Measurements from ENCODE around the gene MYEF2. TPM values are rescaled to one million over a fixed set of nuclear protein-coding genes. Genes with fewer than 3 reads are reported as not detected.

The MYEF2 gene
- total and polyA plus RNA-seq, 2 experiments from 2014 or later: 62.0 to 79.7 TPM

GRCh38 chr15:48147358-48147757 is 30.7 kb downstream of the MYEF2 start (continued):
- no peak for TF ChIP-seq CTCF (conservative IDR thresholded peaks at IDR 0.05; ENCODE audit: low read depth in 2 of 2)

GRCh38 chr15:48145923-48146322 is 32.2 kb downstream of the MYEF2 start:
- DNase-seq (ENCODE audit: low spot score) (no peak), ATAC-seq (no peak)
- no peak overlapping the region for H2AFZ ChIP-seq
- no peaks in the 10 kb centered on the region for H3K9me2 ChIP-seq (ENCODE audit: insufficient read depth)
- H4K20me1 ChIP-seq (replicated peaks; ENCODE audit: insufficient read depth): no peaks in the 10 kb centered on the region
- no peaks in the 10 kb centered on the region for H3K9me3 Mint-ChIP-seq
- peaks cover 27% of the 10 kb centered on the region; the same call in 2 of the 3 replicates for H3K36me3 Mint-ChIP-seq (ENCODE audit: low read depth)
- peaks cover 13% of the 10 kb centered on the region for H3K4me1 Mint-ChIP-seq
- no peak overlapping the region for H3K4me3 ChIP-seq
- no peaks in the 10 kb centered on the region for H3K27me3 ChIP-seq (ENCODE audit: insufficient read depth)
- no peak overlapping the region for H3K27ac Mint-ChIP-seq
- no peaks in the 10 kb centered on the region for H3F3A ChIP-seq (replicated peaks; ENCODE audit: low read depth)
- no peak overlapping the region for H3K27ac ChIP-seq (ENCODE audit: low read depth)
- peaks cover 9% of the 10 kb centered on the region; the same call in 1 of the 2 replicates for H3K36me3 ChIP-seq (ENCODE audit: insufficient read depth)
- no peak overlapping the region for H3K4me3 Mint-ChIP-seq
- peaks cover 14% of the 10 kb centered on the region for H3K4me1 ChIP-seq (ENCODE audit: insufficient read depth)
- no peaks in the 10 kb centered on the region for H3K79me2 ChIP-seq (replicated peaks; ENCODE audit: insufficient read depth)
- no peak for TF ChIP-seq CREB1 (CRISPR knock-in tag; IDR thresholded peaks at IDR 0.05; ENCODE audit: low read depth)
- TF ChIP-seq CTCF (conservative IDR thresholded peaks at IDR 0.05; ENCODE audit: low read depth in 2 of 2): no peak
- no peak for TF ChIP-seq JUNB (IDR thresholded peaks at IDR 0.05; ENCODE audit: unreplicated experiment)
- no peak overlapping the region for H3K4me2 ChIP-seq
- no peaks in the 10 kb centered on the region for H3K27me3 Mint-ChIP-seq (ENCODE audit: insufficient read depth, low read depth, poor library complexity)

GRCh38 chr15:48144889-48145288 is 33.2 kb downstream of the MYEF2 start:
- Histone ChIP-seq H3K27me3 (ENCODE audit: insufficient read depth) (no peaks in the 10 kb centered on the region), H3K4me1 (ENCODE audit: insufficient read depth) (peaks cover 4% of the 10 kb centered on the region; the same call in 1 of the 2 replicates), H3K79me2 (replicated peaks; ENCODE audit: insufficient read depth) (no peaks in the 10 kb centered on the region), H2AFZ (no peak overlapping the region), H3K4me2 (no peak overlapping the region), H3K36me3 (ENCODE audit: insufficient read depth) (peaks cover 9% of the 10 kb centered on the region; the same call in 1 of the 2 replicates), H3K27ac (ENCODE audit: low read depth) (no peak overlapping the region), H4K20me1 (replicated peaks; ENCODE audit: insufficient read depth) (no peaks in the 10 kb centered on the region), H3K9me2 (ENCODE audit: insufficient read depth) (no peaks in the 10 kb centered on the region), H3F3A (replicated peaks; ENCODE audit: low read depth) (no peaks in the 10 kb centered on the region), H3K4me3 (no peak overlapping the region)
- H3K4me1 Mint-ChIP-seq: peaks cover 7% of the 10 kb centered on the region
- no peaks in the 10 kb centered on the region for H3K27me3 Mint-ChIP-seq (ENCODE audit: insufficient read depth, low read depth, poor library complexity)
- H3K36me3 Mint-ChIP-seq (ENCODE audit: low read depth): peaks cover 27% of the 10 kb centered on the region; the same call in 2 of the 3 replicates
- ATAC-seq (no peak), DNase-seq (ENCODE audit: low spot score) (no peak)
- H3K27ac Mint-ChIP-seq: peak overlapping the region; percentile 64
- no peak overlapping the region for H3K4me3 Mint-ChIP-seq
- no peaks in the 10 kb centered on the region for H3K9me3 Mint-ChIP-seq
- no peak for TF ChIP-seq POLR2AphosphoS5 (IDR thresholded peaks at IDR 0.05; ENCODE audit: low read depth)
- TF ChIP-seq EZH2 (IDR thresholded peaks at IDR 0.05; ENCODE audit: low read depth, unreplicated experiment): no peak
- TF ChIP-seq ZNF462 (CRISPR knock-in tag; IDR thresholded peaks at IDR 0.05): no peak
- TF ChIP-seq JUNB (IDR thresholded peaks at IDR 0.05; ENCODE audit: unreplicated experiment): no peak
- no peak for TF ChIP-seq EZH2phosphoT487 (IDR thresholded peaks at IDR 0.05; ENCODE audit: unreplicated experiment)
- no peak for TF ChIP-seq NANOG (IDR thresholded peaks at IDR 0.05; ENCODE audit: borderline replicate concordance)

Measured in GM23338 (cell line).